GM23338 (cell line): ENCODE measurements around the gene PLCL1. TPM values are rescaled to one million over a fixed set of nuclear protein-coding genes. Genes with fewer than 3 reads are reported as not detected.

Experiments
- ATAC-seq: fragments of 200-7000 bp; cut with Tn5 transposase; 3 replicates; pipeline ENCODE4 v1.9.1; 2020
- DNase-seq: peaks from one replicate; pipeline ENCODE4 v3.0.0-alpha.2; 2015; ENCODE audit warnings: low spot score
- H2AFZ ChIP-seq: fragments of 200-600 bp; sonication (generic); 2 replicates; pipeline ENCODE4 v1.8.0; 2016; ENCODE audit warnings: antibody characterized with exemption, mild to moderate bottlenecking, moderate library complexity
- H3F3A ChIP-seq: fragments of 200-600 bp; sonication (generic); replicated peaks from 2 replicates; pipeline ENCODE4 v1.8.0; 2017; ENCODE audit warnings: antibody characterized with exemption, mixed run types, low read depth
- H3K27ac ChIP-seq: fragments of 200-600 bp; sonication (generic); 2 replicates; pipeline ENCODE4 v1.6.1; 2016; ENCODE audit warnings: low read depth
- H3K27me3 ChIP-seq: fragments of 200-600 bp; sonication (generic); 2 replicates; pipeline ENCODE4 v1.8.0; 2016; ENCODE audit warnings: mild to moderate bottlenecking, mixed run types, moderate library complexity; ENCODE audit not compliant: insufficient read depth
- H3K36me3 ChIP-seq: fragments of 200-600 bp; sonication (generic); 2 replicates; pipeline ENCODE4 v1.8.0; 2016; ENCODE audit warnings: mild to moderate bottlenecking; ENCODE audit not compliant: insufficient read depth
- H3K4me1 ChIP-seq: fragments of 200-600 bp; sonication (generic); 2 replicates; pipeline ENCODE4 v1.8.0; 2016; ENCODE audit warnings: mild to moderate bottlenecking, moderate library complexity; ENCODE audit not compliant: insufficient read depth
- H3K4me2 ChIP-seq: fragments of 200-600 bp; sonication (generic); 2 replicates; pipeline ENCODE4 v1.7.1; 2017; ENCODE audit warnings: mixed run types
- H3K4me3 ChIP-seq: fragments of 200-600 bp; sonication (generic); 2 replicates; pipeline ENCODE4 v1.6.1; 2016; ENCODE audit warnings: mixed run types
- H3K79me2 ChIP-seq: fragments of 200-600 bp; sonication (generic); replicated peaks from 2 replicates; pipeline ENCODE4 v1.8.0; 2017; ENCODE audit warnings: mild to moderate bottlenecking; ENCODE audit not compliant: insufficient read depth
- H3K9me2 ChIP-seq: fragments of 200-600 bp; sonication (generic); 2 replicates; pipeline ENCODE4 v1.8.0; 2017; ENCODE audit not compliant: insufficient read depth
- H4K20me1 ChIP-seq: fragments of 200-600 bp; sonication (generic); replicated peaks from 2 replicates; pipeline ENCODE4 v1.8.0; 2017; ENCODE audit warnings: mild to moderate bottlenecking; ENCODE audit not compliant: insufficient read depth
- H3K27ac Mint-ChIP-seq: 2 replicates; pipeline ENCODE4 v1.8.0; 2020; ENCODE audit warnings: inconsistent platforms, mild to moderate bottlenecking, moderate library complexity, mixed read lengths
- H3K27me3 Mint-ChIP-seq: 3 replicates; pipeline ENCODE4 v1.8.0; 2022; ENCODE audit warnings: low read depth, mild to moderate bottlenecking, moderate library complexity, mixed read lengths, inconsistent platforms; ENCODE audit not compliant: insufficient read depth, poor library complexity
- H3K36me3 Mint-ChIP-seq: 3 replicates; pipeline ENCODE4 v1.8.0; 2021; ENCODE audit warnings: low read depth, mild to moderate bottlenecking, inconsistent platforms, moderate library complexity, mixed read lengths
- H3K4me1 Mint-ChIP-seq: 3 replicates; pipeline ENCODE4 v1.8.0; 2020; ENCODE audit warnings: mild to moderate bottlenecking, inconsistent platforms, mixed read lengths
- H3K4me3 Mint-ChIP-seq: 3 replicates; pipeline ENCODE4 v1.8.0; 2021; ENCODE audit warnings: moderate library complexity, mild to moderate bottlenecking, inconsistent platforms, mixed read lengths
- H3K9me3 Mint-ChIP-seq: 3 replicates; pipeline ENCODE4 v1.8.0; 2020; ENCODE audit warnings: moderate library complexity, mild to moderate bottlenecking, inconsistent platforms, mixed read lengths
- CREB1 ChIP-seq: fragments of 250-450 bp; sonication (Bioruptor Pico); IDR thresholded peaks from 2 replicates; pipeline ENCODE4 v1.5.0; 2020; ENCODE audit warnings: low read depth, mild to moderate bottlenecking, moderate library complexity
- CTCF ChIP-seq, 2 experiments: fragments of 200-600 bp in 1 of 2; sonication (generic) in 1 of 2; conservative IDR thresholded peaks; 2 replicates each; pipeline versions ENCODE4 v1.5.1 to v1.6.1; 2016 to 2017; ENCODE audit warnings: antibody characterized with exemption in 2 of 2, low read depth in 2 of 2, mild to moderate bottlenecking in 2 of 2, moderate library complexity in 1 of 2
- EZH2 ChIP-seq: fragments of 200-600 bp; sonication (generic); IDR thresholded peaks from one replicate; pipeline ENCODE4 v1.8.0; 2017; ENCODE audit warnings: antibody characterized with exemption, mild to moderate bottlenecking, low read depth; ENCODE audit not compliant: unreplicated experiment
- NANOG ChIP-seq: IDR thresholded peaks from 2 replicates; pipeline ENCODE4 v1.6.1; 2016; ENCODE audit warnings: antibody characterized with exemption, borderline replicate concordance
- ZNF114 ChIP-seq: fragments of 250-450 bp; sonication (Bioruptor Pico); IDR thresholded peaks from 2 replicates; pipeline ENCODE4 v1.5.0; 2020; ENCODE audit warnings: mild to moderate bottlenecking, moderate library complexity
- polyA plus RNA-seq: library from polyadenylated mRNA; unstranded; fragments of >200 nt; fragmentation: Nextera tagmentation; extraction: Ambion mirVana; gene quantifications from 2 replicates; pipeline ENCODE4 v1.2.1, GENCODE V29; 2016
- total RNA-seq: library from RNA; depleted of rRNA; stranded (reverse); fragments of >200 nt; shearing (Covaris generic); gene quantifications from 2 replicates; pipeline ENCODE4 v1.2.3, GENCODE V29; 2014
- TF ChIP-seq, protein P1 (sequence below): fragments of 250-450 bp; sonication (Bioruptor Pico); IDR thresholded peaks from 2 replicates; pipeline ENCODE4 v1.5.0; 2020; ENCODE audit warnings: mild to moderate bottlenecking, moderate library complexity
- TF ChIP-seq, protein P2 (sequence below): IDR thresholded peaks from 2 replicates; pipeline ENCODE4 v1.6.1; 2016; ENCODE audit warnings: antibody characterized with exemption

Gene PLCL1
- total and polyA plus RNA-seq, 2 experiments from 2014 or later, result not detected

DNA sequence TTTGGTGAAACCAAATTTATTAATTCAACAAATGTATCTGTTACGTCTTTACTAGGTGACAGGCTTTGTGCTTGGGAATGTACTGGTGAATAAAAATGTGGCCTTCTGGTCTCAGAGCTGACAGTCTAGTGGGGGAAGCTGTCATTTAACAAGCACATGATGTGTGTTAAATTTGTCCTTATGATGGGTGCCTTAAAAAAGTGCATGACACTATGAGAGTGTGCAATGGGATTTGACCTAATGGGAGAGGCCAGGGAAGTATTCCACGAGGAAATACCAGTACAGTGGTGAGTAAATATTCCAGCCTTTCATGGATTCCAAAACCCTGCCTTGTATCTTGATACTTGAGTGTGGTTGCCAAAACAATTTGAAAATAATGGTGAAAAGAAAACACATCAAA lies 308.9 kb downstream of the PLCL1 start (continued):
- TF ChIP-seq, protein P1, sequence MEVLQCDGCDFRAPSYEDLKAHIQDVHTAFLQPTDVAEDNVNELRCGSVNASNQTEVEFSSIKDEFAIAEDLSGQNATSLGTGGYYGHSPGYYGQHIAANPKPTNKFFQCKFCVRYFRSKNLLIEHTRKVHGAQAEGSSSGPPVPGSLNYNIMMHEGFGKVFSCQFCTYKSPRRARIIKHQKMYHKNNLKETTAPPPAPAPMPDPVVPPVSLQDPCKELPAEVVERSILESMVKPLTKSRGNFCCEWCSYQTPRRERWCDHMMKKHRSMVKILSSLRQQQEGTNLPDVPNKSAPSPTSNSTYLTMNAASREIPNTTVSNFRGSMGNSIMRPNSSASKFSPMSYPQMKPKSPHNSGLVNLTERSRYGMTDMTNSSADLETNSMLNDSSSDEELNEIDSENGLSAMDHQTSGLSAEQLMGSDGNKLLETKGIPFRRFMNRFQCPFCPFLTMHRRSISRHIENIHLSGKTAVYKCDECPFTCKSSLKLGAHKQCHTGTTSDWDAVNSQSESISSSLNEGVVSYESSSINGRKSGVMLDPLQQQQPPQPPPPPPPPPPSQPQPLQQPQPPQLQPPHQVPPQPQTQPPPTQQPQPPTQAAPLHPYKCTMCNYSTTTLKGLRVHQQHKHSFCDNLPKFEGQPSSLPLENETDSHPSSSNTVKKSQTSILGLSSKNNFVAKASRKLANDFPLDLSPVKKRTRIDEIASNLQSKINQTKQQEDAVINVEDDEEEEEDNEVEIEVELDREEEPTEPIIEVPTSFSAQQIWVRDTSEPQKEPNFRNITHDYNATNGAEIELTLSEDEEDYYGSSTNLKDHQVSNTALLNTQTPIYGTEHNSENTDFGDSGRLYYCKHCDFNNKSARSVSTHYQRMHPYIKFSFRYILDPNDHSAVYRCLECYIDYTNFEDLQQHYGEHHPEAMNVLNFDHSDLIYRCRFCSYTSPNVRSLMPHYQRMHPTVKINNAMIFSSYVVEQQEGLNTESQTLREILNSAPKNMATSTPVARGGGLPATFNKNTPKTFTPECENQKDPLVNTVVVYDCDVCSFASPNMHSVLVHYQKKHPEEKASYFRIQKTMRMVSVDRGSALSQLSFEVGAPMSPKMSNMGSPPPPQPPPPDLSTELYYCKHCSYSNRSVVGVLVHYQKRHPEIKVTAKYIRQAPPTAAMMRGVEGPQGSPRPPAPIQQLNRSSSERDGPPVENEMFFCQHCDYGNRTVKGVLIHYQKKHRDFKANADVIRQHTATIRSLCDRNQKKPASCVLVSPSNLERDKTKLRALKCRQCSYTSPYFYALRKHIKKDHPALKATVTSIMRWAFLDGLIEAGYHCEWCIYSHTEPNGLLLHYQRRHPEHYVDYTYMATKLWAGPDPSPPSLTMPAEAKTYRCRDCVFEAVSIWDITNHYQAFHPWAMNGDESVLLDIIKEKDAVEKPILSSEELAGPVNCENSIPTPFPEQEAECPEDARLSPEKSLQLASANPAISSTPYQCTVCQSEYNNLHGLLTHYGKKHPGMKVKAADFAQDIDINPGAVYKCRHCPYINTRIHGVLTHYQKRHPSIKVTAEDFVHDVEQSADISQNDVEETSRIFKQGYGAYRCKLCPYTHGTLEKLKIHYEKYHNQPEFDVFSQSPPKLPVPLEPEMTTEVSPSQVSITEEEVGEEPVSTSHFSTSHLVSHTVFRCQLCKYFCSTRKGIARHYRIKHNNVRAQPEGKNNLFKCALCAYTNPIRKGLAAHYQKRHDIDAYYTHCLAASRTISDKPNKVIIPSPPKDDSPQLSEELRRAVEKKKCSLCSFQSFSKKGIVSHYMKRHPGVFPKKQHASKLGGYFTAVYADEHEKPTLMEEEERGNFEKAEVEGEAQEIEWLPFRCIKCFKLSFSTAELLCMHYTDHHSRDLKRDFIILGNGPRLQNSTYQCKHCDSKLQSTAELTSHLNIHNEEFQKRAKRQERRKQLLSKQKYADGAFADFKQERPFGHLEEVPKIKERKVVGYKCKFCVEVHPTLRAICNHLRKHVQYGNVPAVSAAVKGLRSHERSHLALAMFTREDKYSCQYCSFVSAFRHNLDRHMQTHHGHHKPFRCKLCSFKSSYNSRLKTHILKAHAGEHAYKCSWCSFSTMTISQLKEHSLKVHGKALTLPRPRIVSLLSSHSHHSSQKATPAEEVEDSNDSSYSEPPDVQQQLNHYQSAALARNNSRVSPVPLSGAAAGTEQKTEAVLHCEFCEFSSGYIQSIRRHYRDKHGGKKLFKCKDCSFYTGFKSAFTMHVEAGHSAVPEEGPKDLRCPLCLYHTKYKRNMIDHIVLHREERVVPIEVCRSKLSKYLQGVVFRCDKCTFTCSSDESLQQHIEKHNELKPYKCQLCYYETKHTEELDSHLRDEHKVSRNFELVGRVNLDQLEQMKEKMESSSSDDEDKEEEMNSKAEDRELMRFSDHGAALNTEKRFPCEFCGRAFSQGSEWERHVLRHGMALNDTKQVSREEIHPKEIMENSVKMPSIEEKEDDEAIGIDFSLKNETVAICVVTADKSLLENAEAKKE (CRISPR knock-in tag), result no peak

GRCh38 chr2:198114064-198114463 lies 309.7 kb downstream of the PLCL1 start:
- no peaks in the 10 kb centered on the region for H3K27me3 ChIP-seq
- DNase-seq (no peak), ATAC-seq (no peak)
- Mint-ChIP-seq H3K27me3 (no peaks in the 10 kb centered on the region), H3K9me3 (no peaks in the 10 kb centered on the region), H3K36me3 (no peaks in the 10 kb centered on the region), H3K4me1 (0 out of 3 replicates have a peak, but pooled peaks cover 2% of the 10 kb centered on the region), H3K4me3 (no peak overlapping the region), H3K27ac (no peak overlapping the region)
- no peaks in the 10 kb centered on the region for H4K20me1 ChIP-seq
- no peaks in the 10 kb centered on the region for H3K79me2 ChIP-seq
- H2AFZ ChIP-seq, result no peak overlapping the region
- H3K4me1 ChIP-seq, result no peaks in the 10 kb centered on the region
- no peaks in the 10 kb centered on the region for H3F3A ChIP-seq
- no peaks in the 10 kb centered on the region for H3K9me2 ChIP-seq
- no peak overlapping the region for H3K4me2 ChIP-seq
- TF ChIP-seq NANOG (no peak), ZNF114 (CRISPR knock-in tag) (no peak)
- no peak overlapping the region for H3K4me3 ChIP-seq
- H3K27ac ChIP-seq, result no peak overlapping the region
- H3K36me3 ChIP-seq, result no peaks in the 10 kb centered on the region

GRCh38 chr2:198115201-198115600 lies 310.8 kb downstream of the PLCL1 start:
- no peaks in the 10 kb centered on the region for H3K79me2 ChIP-seq
- peak overlapping the region; percentile 78; the same call in 1 of the 2 replicates for H2AFZ ChIP-seq
- H3K4me1 Mint-ChIP-seq, result 0 out of 3 replicates have a peak, but pooled peaks cover 2% of the 10 kb centered on the region
- H3K27ac Mint-ChIP-seq, result no peak overlapping the region
- no peak overlapping the region for H3K27ac ChIP-seq
- H3K9me2 ChIP-seq, result no peaks in the 10 kb centered on the region
- H3K4me3 Mint-ChIP-seq, result no peak overlapping the region
- H3K36me3 ChIP-seq, result no peaks in the 10 kb centered on the region
- no peaks in the 10 kb centered on the region for H4K20me1 ChIP-seq
- ATAC-seq, result no peak
- H3K4me1 ChIP-seq, result no peaks in the 10 kb centered on the region
- H3K27me3 Mint-ChIP-seq, result no peaks in the 10 kb centered on the region
- H3F3A ChIP-seq, result no peaks in the 10 kb centered on the region
- H3K9me3 Mint-ChIP-seq, result no peaks in the 10 kb centered on the region
- no peaks in the 10 kb centered on the region for H3K27me3 ChIP-seq
- no peak for DNase-seq
- no peak overlapping the region for H3K4me3 ChIP-seq
- no peaks in the 10 kb centered on the region for H3K36me3 Mint-ChIP-seq
- TF ChIP-seq CTCF (conservative IDR thresholded peaks at IDR 0.05; ENCODE audit: low read depth in 2 of 2) (no peak), CREB1 (CRISPR knock-in tag) (no peak), EZH2 (no peak)
- TF ChIP-seq, protein P2, sequence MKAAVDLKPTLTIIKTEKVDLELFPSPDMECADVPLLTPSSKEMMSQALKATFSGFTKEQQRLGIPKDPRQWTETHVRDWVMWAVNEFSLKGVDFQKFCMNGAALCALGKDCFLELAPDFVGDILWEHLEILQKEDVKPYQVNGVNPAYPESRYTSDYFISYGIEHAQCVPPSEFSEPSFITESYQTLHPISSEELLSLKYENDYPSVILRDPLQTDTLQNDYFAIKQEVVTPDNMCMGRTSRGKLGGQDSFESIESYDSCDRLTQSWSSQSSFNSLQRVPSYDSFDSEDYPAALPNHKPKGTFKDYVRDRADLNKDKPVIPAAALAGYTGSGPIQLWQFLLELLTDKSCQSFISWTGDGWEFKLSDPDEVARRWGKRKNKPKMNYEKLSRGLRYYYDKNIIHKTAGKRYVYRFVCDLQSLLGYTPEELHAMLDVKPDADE, result no peak
- no peak overlapping the region for H3K4me2 ChIP-seq
